C4-2B (cell line): ENCODE measurements around the gene RHEBL1.

Experiments used
- ZFX ChIP-seq: fragments of 450-650 bp; IDR thresholded peaks from 2 replicates; pipeline ENCODE4 v1.6.1; 2017
- TF ChIP-seq, protein P1 (sequence below): fragments of 450-650 bp; conservative IDR thresholded peaks from 2 replicates; pipeline ENCODE4 v1.5.1; 2017; ENCODE audit warnings: mild to moderate bottlenecking

DNA sequence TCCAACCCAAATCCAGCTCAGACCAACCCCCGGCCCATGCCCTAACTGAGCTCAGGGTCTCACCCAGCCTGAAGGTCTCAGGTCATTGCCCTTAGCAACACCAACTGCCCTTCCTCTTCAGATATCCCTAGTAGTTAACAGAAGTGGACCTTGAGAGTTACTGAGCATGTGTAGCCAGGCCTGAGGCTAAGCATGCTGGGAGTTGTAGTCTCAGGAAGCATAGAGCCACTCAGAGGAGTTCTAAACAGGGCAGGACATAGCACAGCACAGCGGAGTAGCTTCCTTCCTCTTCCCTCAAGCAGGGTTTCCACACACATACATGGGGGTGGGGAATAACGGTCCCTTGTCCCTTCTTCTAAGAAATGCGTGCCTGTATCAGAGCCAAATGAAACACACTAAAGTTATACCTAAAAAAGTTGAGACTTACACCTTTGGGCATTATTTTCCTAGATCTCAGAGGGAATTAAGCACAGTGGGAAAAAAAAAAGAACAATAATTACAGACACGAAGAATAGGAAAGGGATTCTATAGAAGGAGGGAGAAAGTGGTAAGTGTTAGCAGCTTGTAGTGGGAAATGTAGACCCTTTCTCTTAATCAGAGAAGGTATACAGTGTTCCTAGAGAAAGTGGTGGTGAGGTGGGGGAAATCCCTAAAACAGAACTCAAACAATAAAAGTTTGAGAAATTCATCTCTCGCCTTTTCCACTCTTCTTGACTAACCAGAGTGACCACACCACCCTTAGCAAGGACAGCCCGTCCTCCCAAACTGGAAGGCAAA, 13.6 kb downstream of the RHEBL1 start:
- TF ChIP-seq, protein P1, sequence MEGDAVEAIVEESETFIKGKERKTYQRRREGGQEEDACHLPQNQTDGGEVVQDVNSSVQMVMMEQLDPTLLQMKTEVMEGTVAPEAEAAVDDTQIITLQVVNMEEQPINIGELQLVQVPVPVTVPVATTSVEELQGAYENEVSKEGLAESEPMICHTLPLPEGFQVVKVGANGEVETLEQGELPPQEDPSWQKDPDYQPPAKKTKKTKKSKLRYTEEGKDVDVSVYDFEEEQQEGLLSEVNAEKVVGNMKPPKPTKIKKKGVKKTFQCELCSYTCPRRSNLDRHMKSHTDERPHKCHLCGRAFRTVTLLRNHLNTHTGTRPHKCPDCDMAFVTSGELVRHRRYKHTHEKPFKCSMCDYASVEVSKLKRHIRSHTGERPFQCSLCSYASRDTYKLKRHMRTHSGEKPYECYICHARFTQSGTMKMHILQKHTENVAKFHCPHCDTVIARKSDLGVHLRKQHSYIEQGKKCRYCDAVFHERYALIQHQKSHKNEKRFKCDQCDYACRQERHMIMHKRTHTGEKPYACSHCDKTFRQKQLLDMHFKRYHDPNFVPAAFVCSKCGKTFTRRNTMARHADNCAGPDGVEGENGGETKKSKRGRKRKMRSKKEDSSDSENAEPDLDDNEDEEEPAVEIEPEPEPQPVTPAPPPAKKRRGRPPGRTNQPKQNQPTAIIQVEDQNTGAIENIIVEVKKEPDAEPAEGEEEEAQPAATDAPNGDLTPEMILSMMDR, result no peak
- no peak for TF ChIP-seq ZFX
